ENCODE results near the gene MCF2L. TPM values are rescaled to one million over a fixed set of nuclear protein-coding genes. Genes with fewer than 3 reads are reported as not detected.

MCF2L gene
- polyA plus RNA-seq, 2 of the 4 experiments (the other 2 are of a cell fraction): 0.36 to 0.92 TPM

GRCh38 chr13:113042456-113042855 lies 73.4 kb downstream of the MCF2L start:
- WGBS (ENCODE audit: missing lambda C conversion rate): 76% methylated on average over 16 of the region's 20 CpGs
- Histone ChIP-seq H3K9me3 (no peaks in the 10 kb centered on the region), H3K4me1 (no peaks in the 10 kb centered on the region), H3K27ac (no peak overlapping the region), H3K4me2 (no peak overlapping the region), H3K4me3 (no peak overlapping the region)
- FAIRE-seq: no peak
- ATAC-seq: no peak
- no peak for DNase-seq (ENCODE audit: low read depth in 1 of 2, low spot score in 1 of 2)
- POLR2A ChIA-PET: no interaction called here
- TF ChIP-seq CEBPB (IDR thresholded peaks at IDR 0.05) (no peak), CBX8 (IDR thresholded peaks at IDR 0.05) (no peak), MAX (IDR thresholded peaks at IDR 0.05) (no peak), ZNF302 (CRISPR knock-in tag; IDR thresholded peaks at IDR 0.05) (no peak), RARB (CRISPR knock-in tag; IDR thresholded peaks at IDR 0.05) (no peak), CHD2 (IDR thresholded peaks at IDR 0.05; ENCODE audit: low read length, partially characterized antibody) (no peak), ZC3H11A (IDR thresholded peaks at IDR 0.05) (no peak), TFCP2L1 (CRISPR knock-in tag; IDR thresholded peaks at IDR 0.05) (no peak)
- TF ChIP-seq, protein P1, sequence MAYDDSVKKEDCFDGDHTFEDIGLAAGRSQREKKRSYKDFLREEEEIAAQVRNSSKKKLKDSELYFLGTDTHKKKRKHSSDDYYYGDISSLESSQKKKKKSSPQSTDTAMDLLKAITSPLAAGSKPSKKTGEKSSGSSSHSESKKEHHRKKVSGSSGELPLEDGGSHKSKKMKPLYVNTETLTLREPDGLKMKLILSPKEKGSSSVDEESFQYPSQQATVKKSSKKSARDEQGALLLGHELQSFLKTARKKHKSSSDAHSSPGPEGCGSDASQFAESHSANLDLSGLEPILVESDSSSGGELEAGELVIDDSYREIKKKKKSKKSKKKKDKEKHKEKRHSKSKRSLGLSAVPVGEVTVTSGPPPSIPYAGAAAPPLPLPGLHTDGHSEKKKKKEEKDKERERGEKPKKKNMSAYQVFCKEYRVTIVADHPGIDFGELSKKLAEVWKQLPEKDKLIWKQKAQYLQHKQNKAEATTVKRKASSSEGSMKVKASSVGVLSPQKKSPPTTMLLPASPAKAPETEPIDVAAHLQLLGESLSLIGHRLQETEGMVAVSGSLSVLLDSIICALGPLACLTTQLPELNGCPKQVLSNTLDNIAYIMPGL (CRISPR knock-in tag; IDR thresholded peaks at IDR 0.05; ENCODE audit: borderline replicate concordance): no peak
- CTCF ChIA-PET: no interaction called here

- Histone ChIP-seq H3K4me1 (no peaks in the 10 kb centered on the region), H3K9me3 (no peaks in the 10 kb centered on the region), H3K4me2 (no peak overlapping the region), H3K27ac (no peak overlapping the region), H3K4me3 (no peak overlapping the region)
- POLR2A ChIA-PET: no interaction called here
- FAIRE-seq (no peak), ATAC-seq (no peak), DNase-seq (ENCODE audit: low read depth in 1 of 2, low spot score in 1 of 2) (no peak)
- TF ChIP-seq HEYL (CRISPR knock-in tag; IDR thresholded peaks at IDR 0.05) (no peak), EHMT2 (IDR thresholded peaks at IDR 0.05; ENCODE audit: low read depth) (no peak), MAZ (IDR thresholded peaks at IDR 0.05; ENCODE audit: borderline replicate concordance, low read depth, low read length) (no peak), NFE2L2 (conservative IDR thresholded peaks at IDR 0.05; ENCODE audit: low read length) (no peak), RAD21 (conservative IDR thresholded peaks at IDR 0.05 in 1 of 2, IDR thresholded peaks at IDR 0.05 in 1 of 2) (no peak), PHF8 (IDR thresholded peaks at IDR 0.05; ENCODE audit: borderline replicate concordance, low read depth) (no peak), HES2 (IDR thresholded peaks at IDR 0.05) (no peak), RARB (CRISPR knock-in tag; IDR thresholded peaks at IDR 0.05) (no peak), RNF2 (IDR thresholded peaks at IDR 0.05; ENCODE audit: borderline replicate concordance, low read depth) (no peak), RFX5 (IDR thresholded peaks at IDR 0.05) (no peak), PBX3 (IDR thresholded peaks at IDR 0.05) (no peak), ZFP36 (IDR thresholded peaks at IDR 0.05; ENCODE audit: borderline replicate concordance, partially characterized antibody) (no peak), FOSB (CRISPR knock-in tag; IDR thresholded peaks at IDR 0.05) (no peak)
- 61% methylated on average over 14 of the region's 20 CpGs for WGBS (ENCODE audit: missing lambda C conversion rate)
- CTCF ChIA-PET: no interaction called here
Measured at GRCh38 chr13:113043001-113043630, 74.1 kb downstream of the MCF2L start.

GRCh38 chr13:113043931-113044330 lies 74.9 kb downstream of the MCF2L start:
- WGBS (ENCODE audit: missing lambda C conversion rate): 38% methylated on average over 14 of the region's 14 CpGs
- Histone ChIP-seq H3K4me2 (no peak overlapping the region), H3K4me3 (no peak overlapping the region), H3K27ac (no peak overlapping the region), H3K4me1 (no peaks in the 10 kb centered on the region), H3K9me3 (no peaks in the 10 kb centered on the region)
- no peak for FAIRE-seq
- CTCF ChIA-PET: no interaction called here
- no peak for ATAC-seq
- POLR2A ChIA-PET: no interaction called here
- DNase-seq (ENCODE audit: low read depth in 1 of 2, low spot score in 1 of 2): no peak
- no peak for TF ChIP-seq FOXS1 (CRISPR knock-in tag; IDR thresholded peaks at IDR 0.05)
- no peak for TF ChIP-seq NR3C1 (IDR thresholded peaks at IDR 0.05)
- TF ChIP-seq RNF2 (IDR thresholded peaks at IDR 0.05; ENCODE audit: borderline replicate concordance, low read depth): no peak
- TF ChIP-seq HOXB5 (CRISPR knock-in tag; IDR thresholded peaks at IDR 0.05): no peak
- no peak for TF ChIP-seq PBX3 (IDR thresholded peaks at IDR 0.05)
- no peak for TF ChIP-seq CHD2 (IDR thresholded peaks at IDR 0.05; ENCODE audit: low read length, partially characterized antibody)
- no peak for TF ChIP-seq TFCP2L1 (CRISPR knock-in tag; IDR thresholded peaks at IDR 0.05)
- TF ChIP-seq MYC (IDR thresholded peaks at IDR 0.05; ENCODE audit: borderline replicate concordance, low read length): no peak
- TF ChIP-seq, protein P2, sequence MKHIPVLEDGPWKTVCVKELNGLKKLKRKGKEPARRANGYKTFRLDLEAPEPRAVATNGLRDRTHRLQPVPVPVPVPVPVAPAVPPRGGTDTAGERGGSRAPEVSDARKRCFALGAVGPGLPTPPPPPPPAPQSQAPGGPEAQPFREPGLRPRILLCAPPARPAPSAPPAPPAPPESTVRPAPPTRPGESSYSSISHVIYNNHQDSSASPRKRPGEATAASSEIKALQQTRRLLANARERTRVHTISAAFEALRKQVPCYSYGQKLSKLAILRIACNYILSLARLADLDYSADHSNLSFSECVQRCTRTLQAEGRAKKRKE (CRISPR knock-in tag; IDR thresholded peaks at IDR 0.05; ENCODE audit: low read depth): no peak
- TF ChIP-seq, protein P1 (CRISPR knock-in tag; IDR thresholded peaks at IDR 0.05; ENCODE audit: borderline replicate concordance): no peak
- no peak for TF ChIP-seq ESRRA (IDR thresholded peaks at IDR 0.05; ENCODE audit: borderline replicate concordance, low read length)

All from A549 (cell line).